Fibroblast of mammary gland (primary cell): ENCODE data around the gene KLHL6.
"Not testable (repeated sequence)": the region's sequence is repeated elsewhere in the genome, so short reads cannot be mapped to it uniquely, and the experiment has no call there.

Source experiments
- DNase-seq: peaks from one replicate; pipeline ENCODE4 v3.0.0-alpha.2; 2010; ENCODE audit warnings: low read depth
- H3K4me3 ChIP-seq: 2 replicates; pipeline ENCODE4 v1.5.1; 2011; ENCODE audit warnings: low read depth, mild to moderate bottlenecking, low read length, moderate library complexity; ENCODE audit not compliant: control insufficient read depth
- CTCF ChIP-seq: conservative IDR thresholded peaks from 2 replicates; pipeline ENCODE4 v1.5.1; 2011; ENCODE audit warnings: low read depth, low read length, inconsistent platforms; ENCODE audit not compliant: control insufficient read depth, insufficient read depth

The KLHL6 gene

GRCh38 chr3:183468424-183468823 lies 87.1 kb downstream of the KLHL6 start:
- no peak for TF ChIP-seq CTCF
- no peak overlapping the region for H3K4me3 ChIP-seq
- no peak for DNase-seq

- no peak for DNase-seq
- H3K4me3 ChIP-seq: no peak overlapping the region
- no peak for TF ChIP-seq CTCF
Measured at GRCh38 chr3:183466575-183466974, 88.9 kb downstream of the KLHL6 start.

GRCh38 chr3:183465710-183466109 lies 89.8 kb downstream of the KLHL6 start:
- H3K4me3 ChIP-seq, DNase-seq: not testable (repeated sequence)

- no peak for DNase-seq
- no peak for TF ChIP-seq CTCF
- no peak overlapping the region for H3K4me3 ChIP-seq
Measured at GRCh38 chr3:183464480-183464879, 91.0 kb downstream of the KLHL6 start.

- DNase-seq: no peak
- no peak overlapping the region for H3K4me3 ChIP-seq
- no peak for TF ChIP-seq CTCF
Measured at GRCh38 chr3:183460081-183461055, 95.1 kb downstream of the KLHL6 start.

GRCh38 chr3:183455089-183455488 lies 100.4 kb downstream of the KLHL6 start:
- H3K4me3 ChIP-seq: no peak overlapping the region
- no peak for TF ChIP-seq CTCF
- DNase-seq: peak; percentile 75

- DNase-seq: no peak
- TF ChIP-seq CTCF: no peak
- H3K4me3 ChIP-seq: no peak overlapping the region
Measured at GRCh38 chr3:183454064-183454463, 101.4 kb downstream of the KLHL6 start.
